IMR-90 (cell line): Measurements from ENCODE around the gene TMEM212. TPM values are rescaled to one million over a fixed set of nuclear protein-coding genes. Genes with fewer than 3 reads are reported as not detected.
A peak's percentile ranks its signal among the peaks of the same experiment; 100 is the strongest.

Source experiments
- ATAC-seq: fragments of 200-7000 bp; cut with Tn5 transposase; 2 replicates; pipeline ENCODE4 v1.9.1; 2020; ENCODE audit warnings: low read depth, mild to moderate bottlenecking, moderate library complexity
- BruUV-seq: library from RNA; stranded (reverse); fragments of 400-500 nt; replicated peaks from 2 replicates; lab custom pipeline; 2021; lab: Mats Ljungman, UMichigan
- CTCF ChIA-PET: fragments of 300-600 bp; formaldehyde crosslinking; extraction: SDS; loops from one replicate; lab custom pipeline; 2021; ENCODE audit warnings: antibody characterized with exemption; lab: Yijun Ruan, JAX
- POLR2A ChIA-PET: fragments of 300-600 bp; sonication (Branson Sonifier 250); formaldehyde crosslinking; loops from one replicate; lab custom pipeline; 2022; ENCODE audit warnings: antibody characterized with exemption; ENCODE audit not compliant: unreplicated experiment; lab: Charles Lee
- DNase-seq: peaks from one replicate; pipeline ENCODE4 v3.0.0; 2013
- H2AFZ ChIP-seq: replicated peaks from 2 replicates; pipeline ENCODE3; 2013; ENCODE audit warnings: low read length, mild to moderate bottlenecking; ENCODE audit not compliant: poor library complexity
- H2AK5ac ChIP-seq: 2 replicates; pipeline ENCODE4 v1.6.1; 2013; ENCODE audit warnings: low read depth, low read length, inconsistent platforms
- H2AK9ac ChIP-seq: replicated peaks from 2 replicates; pipeline ENCODE3; 2013; ENCODE audit warnings: mild to moderate bottlenecking, low read depth, low read length, moderate library complexity; ENCODE audit not compliant: poor library complexity
- H2BK120ac ChIP-seq: 2 replicates; pipeline ENCODE4 v1.6.1; 2013; ENCODE audit warnings: low read depth, low read length, inconsistent platforms
- H2BK15ac ChIP-seq: 3 replicates; pipeline ENCODE4 v1.6.1; 2013; ENCODE audit warnings: low read depth, low read length, inconsistent platforms
- H2BK20ac ChIP-seq: 2 replicates; pipeline ENCODE4 v1.6.1; 2013; ENCODE audit warnings: low read depth, mild to moderate bottlenecking, inconsistent platforms, low read length, moderate library complexity
- H2BK5ac ChIP-seq: 2 replicates; pipeline ENCODE4 v1.6.1; 2013; ENCODE audit warnings: mild to moderate bottlenecking, low read depth, low read length, inconsistent platforms; ENCODE audit not compliant: poor library complexity, severe bottlenecking
- H3K14ac ChIP-seq: replicated peaks from 2 replicates; pipeline ENCODE4 v1.6.1; 2013; ENCODE audit warnings: low read depth, low read length, inconsistent platforms
- H3K18ac ChIP-seq: 2 replicates; pipeline ENCODE4 v1.6.1; 2013; ENCODE audit warnings: low read depth, low read length, control low read depth
- H3K23ac ChIP-seq: 2 replicates; pipeline ENCODE4 v1.6.1; 2013; ENCODE audit warnings: low read depth, low read length, inconsistent platforms
- H3K27ac ChIP-seq: 2 replicates; pipeline ENCODE4 v1.5.1; 2013; ENCODE audit warnings: mild to moderate bottlenecking, control low read depth, low read length; ENCODE audit not compliant: insufficient read depth
- H3K27me3 ChIP-seq: 2 replicates; pipeline ENCODE4 v1.6.1; 2013; ENCODE audit warnings: low read length; ENCODE audit not compliant: control insufficient read depth, insufficient read depth
- H3K36me3 ChIP-seq: 2 replicates; pipeline ENCODE4 v1.6.1; 2013; ENCODE audit warnings: low read length, mixed read lengths; ENCODE audit not compliant: control insufficient read depth, insufficient read depth
- H3K4ac ChIP-seq: 2 replicates; pipeline ENCODE4 v1.6.1; 2013; ENCODE audit warnings: low read depth, low read length, inconsistent platforms
- H3K4me1 ChIP-seq: 2 replicates; pipeline ENCODE4 v1.6.1; 2013; ENCODE audit warnings: low read length, mixed read lengths; ENCODE audit not compliant: control insufficient read depth, insufficient read depth
- H3K4me2 ChIP-seq: 2 replicates; pipeline ENCODE4 v1.6.1; 2013; ENCODE audit warnings: low read depth, mild to moderate bottlenecking, control low read depth, low read length, moderate library complexity
- H3K4me3 ChIP-seq: 2 replicates; pipeline ENCODE4 v1.5.1; 2013; ENCODE audit warnings: low read depth, mild to moderate bottlenecking, control low read depth, low read length, moderate library complexity; ENCODE audit not compliant: insufficient read depth
- H3K56ac ChIP-seq: 2 replicates; pipeline ENCODE4 v1.6.1; 2013; ENCODE audit warnings: low read length, inconsistent platforms; ENCODE audit not compliant: insufficient read depth; ENCODE audit errors: extremely low read depth
- H3K79me1 ChIP-seq, 2 experiments: 2 replicates each; pipeline ENCODE4 v1.6.1; 2013; ENCODE audit warnings: low read length in 2 of 2, inconsistent platforms in 1 of 2, low read depth in 1 of 2
- H3K9ac ChIP-seq: 2 replicates; pipeline ENCODE4 v1.6.1; 2013; ENCODE audit warnings: low read depth, low read length, control low read depth
- H3K9me1 ChIP-seq: 2 replicates; pipeline ENCODE4 v1.6.1; 2013; ENCODE audit warnings: low read length, inconsistent platforms; ENCODE audit not compliant: insufficient read depth
- H3K9me3 ChIP-seq: 2 replicates; pipeline ENCODE4 v1.6.1; 2013; ENCODE audit warnings: low read length; ENCODE audit not compliant: control insufficient read depth, insufficient read depth
- H4K20me1 ChIP-seq: 2 replicates; pipeline ENCODE4 v1.6.1; 2013; ENCODE audit warnings: low read length, inconsistent platforms; ENCODE audit not compliant: insufficient read depth
- H4K5ac ChIP-seq: 2 replicates; pipeline ENCODE4 v1.6.1; 2013; ENCODE audit warnings: mild to moderate bottlenecking, low read depth, low read length, control low read depth
- H4K8ac ChIP-seq, 2 experiments: 2 replicates each; pipeline ENCODE4 v1.6.1; 2013; ENCODE audit warnings: low read depth in 2 of 2, low read length in 2 of 2, control low read depth in 1 of 2, inconsistent platforms in 1 of 2
- H4K91ac ChIP-seq: 2 replicates; pipeline ENCODE4 v1.6.1; 2013; ENCODE audit warnings: low read depth, low read length, inconsistent platforms; ENCODE audit not compliant: insufficient read depth
- BHLHE40 ChIP-seq: fragments of 150-350 bp; IDR thresholded peaks from 2 replicates; pipeline ENCODE4 v1.6.1; 2016; ENCODE audit warnings: mild to moderate bottlenecking, low read depth, low read length
- CHD1 ChIP-seq: IDR thresholded peaks from 2 replicates; pipeline ENCODE4 v1.6.1; 2012; ENCODE audit warnings: low read depth, low read length, improper control_type of control experiment
- CTCF ChIP-seq: conservative IDR thresholded peaks from 2 replicates; pipeline ENCODE4 v1.5.1; 2012; ENCODE audit warnings: mild to moderate bottlenecking, low read depth, low read length, improper control_type of control experiment
- ELK1 ChIP-seq: fragments of 150-350 bp; IDR thresholded peaks from 2 replicates; pipeline ENCODE4 v1.6.1; 2016; ENCODE audit warnings: low read depth, mild to moderate bottlenecking, low read length, moderate library complexity, borderline replicate concordance
- FOS ChIP-seq: fragments of 150-350 bp; IDR thresholded peaks from 2 replicates; pipeline ENCODE4 v1.6.1; 2016; ENCODE audit warnings: low read depth, low read length
- MAFK ChIP-seq: IDR thresholded peaks from 2 replicates; pipeline ENCODE4 v1.6.1; 2012; ENCODE audit warnings: low read depth, low read length, improper control_type of control experiment
- MAZ ChIP-seq: IDR thresholded peaks from 2 replicates; pipeline ENCODE4 v1.6.1; 2012; ENCODE audit warnings: low read depth, mild to moderate bottlenecking, low read length, improper control_type of control experiment, moderate library complexity, borderline replicate concordance
- MXI1 ChIP-seq: IDR thresholded peaks from 2 replicates; pipeline ENCODE4 v1.6.1; 2012; ENCODE audit warnings: low read depth, mild to moderate bottlenecking, low read length, moderate library complexity, borderline replicate concordance
- NFE2L2 ChIP-seq: fragments of 150-350 bp; IDR thresholded peaks from 2 replicates; pipeline ENCODE4 v1.6.1; 2016; ENCODE audit warnings: low read depth, mild to moderate bottlenecking, low read length
- POLR2A ChIP-seq: IDR thresholded peaks from 2 replicates; pipeline ENCODE4 v1.6.1; 2012; ENCODE audit warnings: mild to moderate bottlenecking, low read depth, low read length
- SMC3 ChIP-seq: fragments of 150-350 bp; IDR thresholded peaks from 2 replicates; pipeline ENCODE4 v1.6.1; 2016; ENCODE audit warnings: low read depth, mild to moderate bottlenecking, antibody characterized with exemption, low read length, moderate library complexity
- WGBS, 2 experiments: methylation state at CpG; one replicate each; pipeline versions ENCODE4 v1.1.5 to v1.1.7; 2013; ENCODE audit warnings: missing lambda C conversion rate in 2 of 2; ENCODE audit not compliant: insufficient read length in 1 of 2; ENCODE audit errors: extremely low coverage in 2 of 2; 5-methylcytosine and 5-hydroxymethylcytosine counted together
- dilution Hi-C: fragments of 300-500 bp; cut with HindIII; formaldehyde crosslinking; loops from one replicate; pipeline ENCODE4 v1.14.3; 2018; ENCODE audit warnings: low sequenced_read_pairs; ENCODE audit not compliant: unreplicated experiment
- in situ Hi-C: fragments of 300-500 bp; cut with MboI; formaldehyde crosslinking; loops from 3 replicates; pipeline ENCODE4 v1.14.3; 2019; ENCODE audit warnings: low sequenced_read_pairs, inconsistent platforms, mixed read lengths
- intact Hi-C: fragments of 100-400 bp; cut with micrococcal nuclease; formaldehyde crosslinking; loops from 2 replicates; pipeline ENCODE4 v1.10.0; 2022
- polyA plus RNA-seq, 3 experiments: library from polyadenylated mRNA; depleted of rRNA; stranded (reverse); fragments of >200 nt; gene quantifications; 2 replicates each; pipeline ENCODE4 v1.2.3, GENCODE V29; 2012; ENCODE audit warnings: low replicate concordance in 1 of 3
- total RNA-seq: library from RNA; depleted of rRNA; stranded (reverse); fragments of >200 nt; gene quantifications from 2 replicates; pipeline ENCODE4 v1.2.3, GENCODE V29; 2012

The TMEM212 gene
- total and polyA plus RNA-seq, 2 of the 4 experiments (the other 2 are of a cell fraction), result not detected

- no peak for ATAC-seq
- peaks cover 17% of the 10 kb centered on the region for H3K4me1 ChIP-seq
- H3K4ac ChIP-seq, result 0 out of 2 replicates have a peak overlapping the region, but pooled peaks have one; percentile 20
- H3K9ac ChIP-seq, result no peak overlapping the region
- DNase-seq, result no peak
- H2AK5ac ChIP-seq, result 0 out of 2 replicates have a peak overlapping the region, but pooled peaks have one; percentile 18
- intact Hi-C loops (no loop called here), in situ Hi-C loops (no loop called here), dilution Hi-C loops (no loop called here)
- no peak overlapping the region for H2AK9ac ChIP-seq
- peak overlapping the region; percentile 12; the same call in 1 of the 2 replicates for H2BK120ac ChIP-seq
- ChIA-PET CTCF (interaction anchor here (0.5 to 2.1 kb wide), 14 partner anchors 10 to 471 kb away, joined by 3 to 7 read pairs (median 3); partner anchors contain the start of gene PLD1), POLR2A (no interaction called here)
- no peak overlapping the region; the same call in 1 of the 2 replicates for H3K18ac ChIP-seq
- no peaks in the 10 kb centered on the region for H3K9me3 ChIP-seq
- H3K79me1 ChIP-seq, result no peaks in the 10 kb centered on the region
- H3K14ac ChIP-seq, result no peak overlapping the region; the same call in 1 of the 2 replicates
- H3K56ac ChIP-seq, result no peak overlapping the region
- peak overlapping the region; percentile 40; the same call in 1 of the 2 replicates for H4K5ac ChIP-seq
- no peak overlapping the region for H4K8ac ChIP-seq
- H3K36me3 ChIP-seq, result no peaks in the 10 kb centered on the region
- H4K91ac ChIP-seq, result no peak overlapping the region
- H4K20me1 ChIP-seq, result no peaks in the 10 kb centered on the region
- no peak overlapping the region for H2BK15ac ChIP-seq
- no peak overlapping the region for H3K4me2 ChIP-seq
- no CpG with 5 or more reads among the region's 5 CpGs for WGBS, 2 experiments
- H2BK20ac ChIP-seq, result no peak overlapping the region
- no TSS peak for BruUV-seq
- H3K27ac ChIP-seq, result no peak overlapping the region
- peaks cover 4% of the 10 kb centered on the region for H3K9me1 ChIP-seq
- no peak overlapping the region for H2BK5ac ChIP-seq
- H3K27me3 ChIP-seq, result no peaks in the 10 kb centered on the region
- TF ChIP-seq ELK1, result no peak
- TF ChIP-seq SMC3, result no peak
- TF ChIP-seq BHLHE40, result no peak
- TF ChIP-seq FOS, result no peak
- TF ChIP-seq MAZ, result no peak
- no peak for TF ChIP-seq MAFK
- no peak for TF ChIP-seq CHD1
- TF ChIP-seq NFE2L2, result no peak
- no peak for TF ChIP-seq CTCF
- no peak for TF ChIP-seq MXI1
- no peak for TF ChIP-seq POLR2A
- H2AFZ ChIP-seq, result no peak overlapping the region
- H3K23ac ChIP-seq, result no peak overlapping the region; the same call in 1 of the 2 replicates
- no peak overlapping the region for H3K4me3 ChIP-seq
Measured at GRCh38 chr3:171828902-171829770, 14.0 kb upstream of the TMEM212 start.
